ENCODE results near the gene GCN1.

- TF ChIP-seq EZH2 (IDR thresholded peaks at IDR 0.05) (no peak), POLR2AphosphoS5 (IDR thresholded peaks at IDR 0.05; ENCODE audit: borderline replicate concordance, low read depth, low read length) (no peak)
Measured at GRCh38 chr12:120102189-120103043, 92.1 kb downstream of the GCN1 start.

Data from SK-N-MC (cell line).